HFFc6 (cell line): ENCODE results near the gene SYMPK. TPM values are rescaled to one million over a fixed set of nuclear protein-coding genes. Genes with fewer than 3 reads are reported as not detected.
A peak's percentile ranks its signal among the peaks of the same experiment; 100 is the strongest.

ENCODE experiments used
- DNase-seq: peaks from one replicate; pipeline ENCODE4 v3.0.0-alpha.2; 2018
- H3K27ac Mint-ChIP-seq: 2 replicates; pipeline ENCODE4 v1.8.0; 2020; ENCODE audit warnings: mild to moderate bottlenecking, mixed read lengths
- H3K27me3 Mint-ChIP-seq: 2 replicates; pipeline ENCODE4 v1.8.0; 2021; ENCODE audit warnings: mild to moderate bottlenecking, moderate library complexity, mixed read lengths; ENCODE audit not compliant: insufficient read depth
- H3K36me3 Mint-ChIP-seq: 2 replicates; pipeline ENCODE4 v1.8.0; 2021; ENCODE audit warnings: low read depth, mixed read lengths
- H3K4me1 Mint-ChIP-seq: 2 replicates; pipeline ENCODE4 v1.8.0; 2020; ENCODE audit warnings: low read depth, mixed read lengths
- H3K4me3 Mint-ChIP-seq: 2 replicates; pipeline ENCODE4 v1.8.0; 2020; ENCODE audit warnings: mild to moderate bottlenecking, moderate library complexity, mixed read lengths
- H3K9me3 Mint-ChIP-seq: 2 replicates; pipeline ENCODE4 v1.8.0; 2020; ENCODE audit warnings: mild to moderate bottlenecking, mixed read lengths
- total RNA-seq, 6 experiments: library from RNA; stranded (reverse); fragmentation: NEBNext Ultra II Directional; extraction: Animal tissue kit (Norgen Biotek cat#: 25700); gene quantifications; 2 replicates in 1 of 6; 3 replicates in 5 of 6; pipeline ENCODE4 v1.2.3, GENCODE V29; 2021
- TF ChIP-seq, protein P1 (sequence below): fragments of 200-600 bp; sonication (generic); IDR thresholded peaks from 2 replicates; pipeline ENCODE4 v1.5.0; 2021; ENCODE audit warnings: antibody characterized with exemption, mild to moderate bottlenecking

SYMPK gene
- total RNA-seq, 6 experiments from 2014 or later = 59.6 to 74.8 (median 66.0) TPM

DNA sequence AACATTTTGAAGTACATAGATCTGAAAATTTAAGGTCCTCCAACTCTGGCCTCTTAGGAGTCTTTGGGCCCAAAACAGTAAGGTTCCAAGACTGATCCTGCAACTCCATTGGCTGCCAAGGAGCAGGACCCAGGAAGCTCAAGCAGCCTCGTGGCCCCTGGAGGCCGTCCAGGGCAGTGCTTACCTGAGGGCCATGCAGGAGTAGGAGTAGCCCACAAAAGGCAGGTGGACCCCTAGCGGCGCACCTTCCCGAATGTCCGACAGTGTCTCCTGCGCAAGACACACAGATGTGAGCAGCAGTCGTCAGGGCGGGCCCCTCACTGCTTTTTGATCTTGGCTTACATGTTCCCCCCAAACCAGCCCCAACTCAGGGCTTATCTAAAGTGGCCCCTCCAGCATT is 88.2 kb downstream of the SYMPK start:
- Mint-ChIP-seq H3K9me3 (no peaks in the 10 kb centered on the region), H3K36me3 (peaks cover 39% of the 10 kb centered on the region), H3K4me3 (no peak overlapping the region), H3K4me1 (peaks cover 11% of the 10 kb centered on the region), H3K27ac (no peak overlapping the region), H3K27me3 (peaks cover 14% of the 10 kb centered on the region)
- TF ChIP-seq, protein P1, sequence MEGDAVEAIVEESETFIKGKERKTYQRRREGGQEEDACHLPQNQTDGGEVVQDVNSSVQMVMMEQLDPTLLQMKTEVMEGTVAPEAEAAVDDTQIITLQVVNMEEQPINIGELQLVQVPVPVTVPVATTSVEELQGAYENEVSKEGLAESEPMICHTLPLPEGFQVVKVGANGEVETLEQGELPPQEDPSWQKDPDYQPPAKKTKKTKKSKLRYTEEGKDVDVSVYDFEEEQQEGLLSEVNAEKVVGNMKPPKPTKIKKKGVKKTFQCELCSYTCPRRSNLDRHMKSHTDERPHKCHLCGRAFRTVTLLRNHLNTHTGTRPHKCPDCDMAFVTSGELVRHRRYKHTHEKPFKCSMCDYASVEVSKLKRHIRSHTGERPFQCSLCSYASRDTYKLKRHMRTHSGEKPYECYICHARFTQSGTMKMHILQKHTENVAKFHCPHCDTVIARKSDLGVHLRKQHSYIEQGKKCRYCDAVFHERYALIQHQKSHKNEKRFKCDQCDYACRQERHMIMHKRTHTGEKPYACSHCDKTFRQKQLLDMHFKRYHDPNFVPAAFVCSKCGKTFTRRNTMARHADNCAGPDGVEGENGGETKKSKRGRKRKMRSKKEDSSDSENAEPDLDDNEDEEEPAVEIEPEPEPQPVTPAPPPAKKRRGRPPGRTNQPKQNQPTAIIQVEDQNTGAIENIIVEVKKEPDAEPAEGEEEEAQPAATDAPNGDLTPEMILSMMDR = no peak
- no peak for DNase-seq

DNA sequence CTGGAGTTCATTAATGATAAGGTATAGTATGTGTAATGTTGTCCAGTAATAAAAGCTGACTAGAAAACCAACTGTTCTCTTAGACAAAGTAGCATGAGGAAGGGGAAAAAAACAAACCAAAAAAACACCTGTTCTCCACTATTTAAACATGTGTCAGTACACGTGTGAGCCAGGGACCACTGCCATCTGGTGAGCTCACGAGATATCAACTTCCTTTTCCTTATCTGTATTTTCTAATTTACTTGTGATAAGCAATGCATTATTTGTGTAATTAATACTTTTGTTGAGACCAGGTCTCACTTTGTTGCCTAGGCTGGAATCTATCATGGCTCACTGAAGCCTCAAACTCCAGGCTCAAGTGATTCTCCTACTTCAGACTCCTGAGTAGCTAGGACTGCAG is 89.6 kb downstream of the SYMPK start:
- H3K4me3 Mint-ChIP-seq = no peak overlapping the region
- peaks cover 16% of the 10 kb centered on the region for H3K4me1 Mint-ChIP-seq
- H3K27me3 Mint-ChIP-seq = peaks cover 23% of the 10 kb centered on the region
- H3K9me3 Mint-ChIP-seq = no peaks in the 10 kb centered on the region
- TF ChIP-seq, protein P1 = no peak
- no peak for DNase-seq
- H3K27ac Mint-ChIP-seq = no peak overlapping the region; the same call in 1 of the 2 replicates
- peaks cover 25% of the 10 kb centered on the region for H3K36me3 Mint-ChIP-seq

DNA sequence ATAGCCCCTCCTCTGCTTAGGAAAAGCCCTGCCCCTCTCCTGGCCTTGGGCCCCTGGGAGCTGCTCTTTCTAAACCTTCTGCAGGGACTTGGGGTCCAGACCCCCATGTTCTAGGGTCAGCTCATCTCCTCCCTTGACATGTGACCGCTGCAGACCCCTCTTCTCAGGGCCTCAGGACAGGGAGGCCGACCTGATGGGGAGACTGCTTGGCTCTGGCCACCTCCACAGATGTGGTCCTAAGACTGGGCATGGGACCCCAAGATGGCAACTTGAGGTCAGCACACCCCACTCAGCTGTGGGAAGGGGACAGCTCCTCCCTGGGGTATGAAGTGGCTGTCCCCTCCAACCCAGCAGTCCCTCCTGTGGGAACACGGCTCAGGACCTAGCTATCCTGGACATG is 90.0 kb downstream of the SYMPK start:
- no peak overlapping the region for H3K4me3 Mint-ChIP-seq
- H3K9me3 Mint-ChIP-seq = no peaks in the 10 kb centered on the region
- no peak for DNase-seq
- no peak overlapping the region; the same call in 1 of the 2 replicates for H3K27ac Mint-ChIP-seq
- TF ChIP-seq, protein P1 = no peak
- H3K36me3 Mint-ChIP-seq = peaks cover 24% of the 10 kb centered on the region
- peaks cover 16% of the 10 kb centered on the region for H3K4me1 Mint-ChIP-seq
- H3K27me3 Mint-ChIP-seq = peaks cover 23% of the 10 kb centered on the region

- peaks cover 16% of the 10 kb centered on the region for H3K4me1 Mint-ChIP-seq
- no peaks in the 10 kb centered on the region for H3K9me3 Mint-ChIP-seq
- peak overlapping the region; percentile 23 for H3K27ac Mint-ChIP-seq
- H3K36me3 Mint-ChIP-seq = peaks cover 24% of the 10 kb centered on the region
- H3K4me3 Mint-ChIP-seq = no peak overlapping the region; the same call in 1 of the 2 replicates
- peaks cover 24% of the 10 kb centered on the region for H3K27me3 Mint-ChIP-seq
- TF ChIP-seq, protein P1 = no peak
- DNase-seq = no peak
Measured at GRCh38 chr19:45772130-45772840, 90.7 kb downstream of the SYMPK start.

DNA sequence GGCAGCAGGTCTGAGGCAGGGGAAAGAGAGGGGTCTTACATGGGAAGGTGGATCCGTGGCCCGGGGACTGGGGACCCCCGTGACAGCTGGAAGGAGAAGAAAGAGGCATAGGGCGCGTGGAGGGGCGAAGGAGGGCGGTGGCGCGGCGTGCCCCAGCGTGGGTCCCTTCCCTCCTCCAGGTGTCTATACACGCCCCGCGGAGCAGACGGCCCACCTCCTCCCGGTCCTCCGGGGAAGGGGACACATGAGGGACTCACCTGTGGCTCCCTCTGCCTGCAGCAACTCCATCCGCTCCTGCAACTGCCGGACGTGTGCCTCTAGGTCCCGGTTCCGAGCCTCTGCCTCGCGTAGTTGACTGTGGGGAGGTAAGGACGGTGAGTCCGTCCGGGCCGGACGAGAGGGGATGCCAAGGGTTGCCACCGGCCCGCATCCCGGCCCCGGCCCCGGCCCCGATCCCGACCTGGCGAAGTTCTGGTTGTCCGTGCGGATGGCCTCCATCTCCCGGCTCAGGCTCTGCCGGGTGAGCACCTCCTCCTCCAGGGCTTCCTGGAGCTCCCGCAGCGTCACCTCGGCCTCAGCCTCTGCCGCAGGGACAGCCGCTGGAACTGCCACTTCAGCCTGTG is 91.5 kb downstream of the SYMPK start:
- Mint-ChIP-seq H3K27ac (peak overlapping the region; percentile 73), H3K9me3 (no peaks in the 10 kb centered on the region), H3K4me1 (peaks cover 16% of the 10 kb centered on the region), H3K4me3 (peak overlapping the region; percentile 61), H3K36me3 (peaks cover 16% of the 10 kb centered on the region), H3K27me3 (peaks cover 24% of the 10 kb centered on the region)
- DNase-seq = no peak
- TF ChIP-seq, protein P1 = no peak
